SH-SY5Y (cell line): ENCODE data around the gene BHLHE41.

Source experiments
- GATA2 ChIP-seq: IDR thresholded peaks from 2 replicates; pipeline ENCODE4 v1.6.1; 2011; ENCODE audit warnings: mild to moderate bottlenecking, low read depth, low read length
- GATA3 ChIP-seq: IDR thresholded peaks from 2 replicates; pipeline ENCODE4 v1.6.1; 2011; ENCODE audit warnings: low read depth, mild to moderate bottlenecking, low read length, moderate library complexity

GRCh38 chr12:26164118-26164517, 39.3 kb upstream of the BHLHE41 start:
- TF ChIP-seq GATA2 = no peak
- TF ChIP-seq GATA3 = no peak
